Stimulated activated CD4-positive, alpha-beta T cell treated with anti-CD3 and anti-CD28 coated beads, Interleukin-1b, Interleukin-23, amount 100 ng/mL, for 24 hours (primary cell): ENCODE results near the gene LCN6.
"Not testable (repeated sequence)": the region's sequence is repeated elsewhere in the genome, so short reads cannot be mapped to it uniquely, and the experiment has no call there.

ENCODE experiments used
- DNase-seq, 4 experiments: peaks; one replicate each; pipeline ENCODE4 v3.0.0-alpha.2; 2020; ENCODE audit warnings: low read depth in 4 of 4, low spot score in 1 of 4

Gene LCN6

GRCh38 chr9:136711751-136712689, 36.3 kb downstream of the LCN6 start, which contains the start of gene DIPK1B:
TSS of gene DIPK1B (plus strand) at chr9:136712572. CDS start at chr9:136712666, 94 bp downstream.
- DNase-seq = no peak

DNA sequence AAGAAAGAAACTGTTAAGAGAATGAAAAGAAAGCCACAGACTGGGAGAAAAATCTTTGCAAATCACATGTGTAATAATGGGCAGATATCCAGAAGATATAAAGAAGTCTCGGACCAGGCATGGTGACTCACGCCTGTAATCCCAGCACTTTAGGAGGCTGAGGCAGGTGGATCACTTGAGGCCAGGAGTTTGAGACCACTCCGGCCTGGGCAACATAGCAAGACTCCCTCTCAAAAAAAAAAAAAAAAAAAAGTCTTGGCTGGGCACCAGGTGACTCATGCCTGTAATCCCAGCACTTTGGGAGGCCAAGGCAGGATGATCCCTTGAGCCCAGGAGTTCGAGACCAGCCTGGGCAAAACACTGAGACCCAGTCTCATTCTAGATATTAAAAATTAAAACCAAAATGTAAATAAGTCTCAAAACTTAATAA, 37.1 kb downstream of the LCN6 start:
- DNase-seq = not testable (repeated sequence)

GRCh38 chr9:136710543-136710942, 37.8 kb downstream of the LCN6 start:
- no peak for DNase-seq

GRCh38 chr9:136709454-136710109, 38.7 kb downstream of the LCN6 start:
- no peak for DNase-seq

GRCh38 chr9:136707849-136708517, 40.3 kb downstream of the LCN6 start:
- no peak for DNase-seq

GRCh38 chr9:136707011-136707410, 41.3 kb downstream of the LCN6 start:
- no peak for DNase-seq

DNA sequence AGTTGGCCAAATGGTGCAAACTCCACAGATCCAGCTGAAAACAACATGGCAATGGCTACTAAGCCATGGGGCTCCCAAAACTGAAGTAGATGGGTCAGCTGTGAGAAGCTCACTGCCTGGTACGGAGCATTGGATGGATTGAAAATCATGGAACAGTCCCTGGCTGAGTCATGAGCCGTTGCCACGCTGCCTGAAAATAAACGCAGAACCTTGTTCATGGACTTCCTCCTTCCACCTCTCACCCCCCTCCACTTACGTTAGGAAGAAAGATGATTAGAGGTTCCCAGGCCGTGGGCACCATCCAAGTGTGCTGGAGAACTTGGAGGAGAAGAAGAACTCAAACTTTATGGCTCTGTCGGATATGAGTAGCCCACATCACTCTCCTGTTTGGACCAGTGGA, 42.8 kb downstream of the LCN6 start:
- no peak for DNase-seq

- DNase-seq = not testable (repeated sequence)
These were observed 43.6 kb downstream of the LCN6 start for GRCh38 chr9:136704741-136705140.

DNA sequence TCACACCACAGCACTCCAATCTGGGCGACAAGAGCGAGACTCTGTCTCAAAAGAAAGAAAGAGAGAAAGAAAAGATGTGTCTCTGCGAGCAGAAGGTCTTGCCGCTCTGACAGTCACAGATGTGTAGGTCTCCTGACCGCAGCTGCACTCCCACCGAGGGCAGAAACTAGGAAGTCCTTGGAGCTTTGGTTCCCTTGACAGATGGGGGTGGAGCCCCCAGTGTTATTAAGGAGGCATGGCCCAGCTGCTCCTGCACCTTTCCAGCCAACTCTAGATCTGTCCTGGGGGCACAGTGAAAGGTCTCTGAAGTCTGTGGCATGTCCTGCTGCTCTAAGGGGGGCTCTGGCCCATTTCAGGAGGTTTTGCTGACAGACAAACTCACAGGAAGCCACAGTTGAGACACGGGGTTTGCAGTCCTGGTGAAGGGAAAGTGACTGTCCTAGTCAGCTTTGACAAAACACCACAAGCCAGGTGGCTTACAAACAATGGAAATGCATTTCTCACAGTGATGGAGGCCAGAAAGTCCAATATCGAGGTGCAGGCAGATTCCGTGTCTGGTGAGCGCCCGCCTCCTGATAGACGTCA, 45.0 kb downstream of the LCN6 start:
- no peak for DNase-seq

- no peak for DNase-seq
These were observed 46.7 kb downstream of the LCN6 start for GRCh38 chr9:136701668-136702053.

DNA sequence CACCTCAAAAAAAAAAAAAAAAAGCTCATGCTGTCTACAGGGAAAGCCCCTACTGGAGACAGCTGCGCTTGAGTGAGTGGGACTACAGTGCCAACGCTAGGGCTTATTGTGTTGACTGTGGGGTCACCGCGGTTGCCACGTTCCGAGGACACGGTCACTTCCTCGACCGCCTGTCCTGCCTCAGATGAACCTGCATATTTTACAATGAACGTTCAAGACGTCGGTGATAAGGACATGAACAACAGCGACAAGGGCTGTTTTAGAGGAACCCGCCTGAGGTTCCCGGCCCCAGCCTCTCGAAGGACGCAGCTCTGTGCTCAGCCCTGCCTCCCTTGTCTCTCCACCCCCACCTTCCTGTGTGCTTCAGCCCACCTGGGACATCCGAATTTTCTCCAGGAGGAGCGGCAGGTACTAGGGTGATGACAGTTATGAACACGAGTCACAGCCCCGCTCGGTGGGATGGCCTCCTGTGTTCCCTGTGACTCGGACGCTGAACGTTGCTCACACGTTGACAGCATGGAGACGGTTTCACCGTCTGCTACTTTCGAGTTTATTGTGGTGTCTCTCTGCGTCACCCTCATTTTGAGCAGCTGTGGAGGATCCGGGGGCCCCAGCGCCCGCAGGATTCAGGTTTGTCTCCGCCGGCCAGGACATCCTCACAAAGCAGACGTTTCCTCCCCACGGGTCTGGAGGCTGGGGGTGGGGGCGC, 47.2 kb downstream of the LCN6 start:
- DNase-seq = peak; percentile 44 to 76 (median 62)

GRCh38 chr9:136700304-136700703, 48.0 kb downstream of the LCN6 start:
- no peak for DNase-seq

- DNase-seq = no peak
These were observed 49.6 kb downstream of the LCN6 start for GRCh38 chr9:136698635-136699246.

DNA sequence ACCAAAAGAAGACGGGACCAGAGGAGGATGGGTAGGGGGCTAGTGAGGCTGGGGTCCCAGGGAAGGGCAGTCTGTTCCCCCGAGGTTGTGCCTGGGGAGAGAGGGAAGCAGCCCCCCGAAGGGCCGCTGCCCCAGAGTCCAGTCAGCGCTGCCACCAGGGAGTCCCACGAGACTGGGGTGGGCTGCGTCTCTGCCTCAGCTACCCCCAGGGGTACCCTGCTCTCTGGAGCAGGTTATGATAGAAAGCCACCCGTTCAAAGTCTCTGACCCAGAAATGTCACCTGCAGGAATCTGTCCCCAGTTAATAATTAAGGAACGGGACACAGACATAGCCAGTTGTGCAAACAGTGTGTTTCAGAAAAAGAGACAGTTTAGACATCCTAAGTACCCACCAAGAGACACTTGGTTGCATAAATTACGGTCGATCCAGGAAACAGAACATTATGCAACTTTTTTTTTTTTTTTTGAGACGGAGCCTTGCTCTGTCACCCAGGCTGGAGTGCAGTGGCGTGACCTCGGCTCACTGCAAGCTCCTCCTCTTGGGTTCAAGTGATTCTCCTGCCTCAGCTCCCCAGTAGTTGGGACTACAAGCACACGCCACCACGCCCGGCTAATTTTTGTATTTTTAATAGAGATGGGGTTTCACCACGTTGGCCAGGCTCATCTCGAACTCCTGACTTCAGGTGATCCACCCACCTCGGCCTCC, 50.4 kb downstream of the LCN6 start:
- DNase-seq = no peak

DNA sequence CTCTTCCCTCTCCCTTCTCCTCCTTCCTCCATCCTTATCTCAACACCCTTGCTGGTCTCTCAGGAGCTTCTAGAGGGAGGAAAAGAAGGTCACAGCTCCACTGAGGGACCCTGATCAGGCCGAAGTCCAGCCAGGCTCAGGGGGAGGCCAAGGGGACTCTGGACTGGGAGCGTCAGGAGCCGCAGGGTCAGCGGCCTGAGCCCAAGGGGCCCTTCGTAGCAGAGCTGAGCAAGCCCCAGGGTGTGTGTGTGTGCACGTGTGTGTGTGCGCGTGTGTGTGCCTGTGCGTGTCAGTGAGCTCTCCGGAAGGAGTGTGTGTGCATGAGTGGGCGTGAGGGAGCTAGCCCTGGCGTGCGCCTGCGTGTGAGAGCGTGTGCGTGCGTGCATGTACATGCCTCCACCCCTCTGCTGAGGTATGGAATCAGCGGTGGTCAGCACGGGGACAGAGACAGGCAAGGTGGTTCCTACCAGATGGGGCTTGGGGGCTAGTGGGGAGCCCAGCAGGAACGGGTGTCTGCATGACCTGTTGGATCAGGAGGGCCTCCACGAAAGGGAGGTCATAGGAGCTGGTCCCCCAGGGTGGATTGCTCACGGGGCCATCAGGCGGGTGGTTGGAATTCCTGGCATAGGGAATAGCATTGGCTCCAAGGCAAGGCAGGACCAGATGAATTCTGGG, 51.0 kb downstream of the LCN6 start:
- no peak for DNase-seq

- DNase-seq = no peak
These were observed 51.8 kb downstream of the LCN6 start for GRCh38 chr9:136696502-136696901.

GRCh38 chr9:136695955-136696354, 52.4 kb downstream of the LCN6 start:
- DNase-seq = no peak

DNA sequence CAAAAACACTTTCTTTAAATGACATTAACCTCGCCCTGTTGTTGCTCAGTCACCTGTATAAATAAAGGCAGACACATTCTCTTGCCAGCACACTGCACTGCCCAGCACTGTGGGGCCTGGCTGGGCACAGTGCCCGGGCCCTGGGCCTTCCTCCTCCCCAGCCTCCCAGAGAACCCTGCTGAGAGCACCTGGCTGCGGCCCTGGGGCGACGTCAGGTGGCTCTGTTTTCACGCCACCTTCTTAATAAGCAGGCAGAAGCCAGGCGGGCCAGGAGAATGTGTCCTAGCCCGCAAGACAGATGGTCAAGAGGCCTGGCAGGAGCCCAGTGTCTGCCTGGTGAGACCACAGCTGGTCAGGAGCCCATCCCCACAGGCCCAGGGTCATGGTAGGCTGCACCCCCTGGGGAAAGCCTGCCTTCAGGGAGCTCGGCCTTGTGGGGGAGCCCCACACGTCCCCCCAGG, 52.9 kb downstream of the LCN6 start:
- no peak for DNase-seq

DNA sequence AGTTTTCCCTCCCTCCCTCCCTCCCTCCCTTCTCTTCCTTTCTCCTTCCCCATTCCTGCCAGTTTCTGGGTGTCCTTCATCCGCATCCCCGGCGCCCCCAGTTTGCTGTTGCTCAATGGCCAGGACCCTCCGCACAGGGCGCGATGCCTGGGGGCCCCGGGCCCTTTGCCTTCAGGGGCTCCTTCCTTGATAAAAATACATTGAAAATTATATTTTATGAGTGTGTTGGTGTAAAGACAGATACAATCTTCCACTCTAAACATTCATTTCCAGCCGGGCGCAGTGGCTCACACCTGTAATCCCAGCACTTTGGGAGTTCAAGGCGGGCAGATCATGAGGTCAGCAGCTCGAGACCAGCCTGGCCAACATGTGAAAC, 53.5 kb downstream of the LCN6 start:
- no peak for DNase-seq
